ENCODE data around the gene TNFAIP8.
"Not testable (repeated sequence)": the region's sequence is repeated elsewhere in the genome, so short reads cannot be mapped to it uniquely, and the experiment has no call there.

TNFAIP8 gene

GRCh38 chr5:119418606-119419100, 62.8 kb downstream of the TNFAIP8 start:
- DNase-seq (ENCODE audit: low read depth, low spot score): no peak

DNA sequence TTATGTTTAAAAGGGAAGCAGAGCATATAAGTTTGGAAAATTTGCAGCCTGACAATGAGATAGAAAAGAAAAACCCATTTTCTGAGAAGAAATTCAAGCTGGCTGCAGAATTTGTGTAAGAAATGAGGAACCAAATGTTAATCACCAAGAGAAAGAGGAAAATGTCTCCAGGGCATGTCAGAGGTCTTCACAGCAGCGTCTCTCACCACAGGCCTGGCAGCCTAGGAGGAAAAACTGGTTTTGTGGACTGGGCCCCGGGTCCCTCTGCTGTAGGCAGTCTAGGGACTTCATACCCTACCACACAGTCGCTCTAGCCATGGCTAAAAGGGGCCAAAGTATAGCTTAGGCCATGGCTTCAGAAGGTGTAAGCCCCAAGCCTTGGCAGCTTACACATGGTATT, 64.3 kb downstream of the TNFAIP8 start:
- DNase-seq (ENCODE audit: low read depth, low spot score): no peak

GRCh38 chr5:119426057-119426456, 70.2 kb downstream of the TNFAIP8 start:
- DNase-seq (ENCODE audit: low read depth, low spot score): no peak

- no peak for DNase-seq (ENCODE audit: low read depth, low spot score)
Observed at GRCh38 chr5:119427060-119427459, 71.2 kb downstream of the TNFAIP8 start.

- DNase-seq (ENCODE audit: low read depth, low spot score): not testable (repeated sequence)
Observed at GRCh38 chr5:119427596-119427995, 71.8 kb downstream of the TNFAIP8 start.

GRCh38 chr5:119428166-119428565, 72.3 kb downstream of the TNFAIP8 start:
- not testable (repeated sequence) for DNase-seq (ENCODE audit: low read depth, low spot score)

- not testable (repeated sequence) for DNase-seq (ENCODE audit: low read depth, low spot score)
Observed at GRCh38 chr5:119428574-119428973, 72.8 kb downstream of the TNFAIP8 start.

GRCh38 chr5:119432674-119433237, 76.9 kb downstream of the TNFAIP8 start:
- DNase-seq (ENCODE audit: low read depth, low spot score): not testable (repeated sequence)

- peak; percentile 42 for DNase-seq (ENCODE audit: low read depth, low spot score)
Observed at GRCh38 chr5:119435436-119436132, 79.8 kb downstream of the TNFAIP8 start.

DNA sequence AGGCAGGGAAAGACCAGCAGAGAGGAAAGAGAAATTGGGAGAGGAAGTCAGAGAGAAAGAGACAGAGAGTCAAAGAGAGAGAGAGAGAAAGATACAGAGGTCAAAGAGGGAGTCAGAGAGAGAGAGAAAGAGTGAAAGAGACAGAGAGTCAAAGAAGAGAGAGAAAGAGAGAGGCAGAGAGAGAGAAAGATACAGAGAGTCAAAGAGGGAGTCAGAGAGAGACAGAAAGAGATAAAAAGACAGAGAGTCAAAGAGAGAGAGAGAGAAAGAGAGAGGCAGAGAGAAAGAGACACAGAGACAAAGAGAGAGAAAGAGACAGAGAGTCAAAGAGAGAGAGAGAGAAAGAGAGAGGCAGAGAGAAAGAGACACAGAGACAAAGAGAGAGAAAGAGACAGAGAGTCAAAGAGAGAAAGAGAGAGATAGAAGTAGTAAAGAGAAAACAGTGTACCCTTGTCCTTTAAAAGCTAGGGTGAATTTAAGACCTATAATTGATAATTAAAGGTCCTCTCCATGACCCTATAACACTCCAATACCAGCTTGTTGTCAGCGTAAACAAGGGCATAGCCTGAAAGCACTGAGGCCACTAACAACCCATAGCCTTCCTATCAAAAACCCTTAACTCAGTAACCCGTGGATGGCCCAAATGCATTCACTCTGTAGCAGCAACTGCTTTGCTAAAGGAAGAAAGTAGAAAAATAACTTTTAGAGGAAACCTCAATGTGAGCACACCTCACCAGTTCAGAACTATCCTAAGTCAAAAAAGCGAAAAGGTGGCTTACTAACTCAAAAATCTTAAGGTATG, 82.2 kb downstream of the TNFAIP8 start:
- not testable (repeated sequence) for DNase-seq (ENCODE audit: low read depth, low spot score)

DNA sequence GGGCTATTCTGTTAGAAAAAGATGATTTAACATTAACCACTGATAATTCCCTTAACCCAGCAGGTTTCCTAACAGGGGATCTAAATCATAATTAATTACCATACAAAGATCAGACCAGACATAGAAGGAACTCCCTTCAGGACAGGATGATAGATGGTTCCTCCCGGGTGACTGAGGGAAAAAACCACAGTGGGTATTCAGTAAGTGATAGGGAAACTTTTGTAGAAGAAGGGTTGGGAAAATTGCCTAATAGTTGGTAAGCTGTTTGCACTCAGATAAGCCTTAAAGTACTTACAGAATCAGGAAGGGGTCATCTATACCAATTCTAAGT, 82.7 kb downstream of the TNFAIP8 start:
- DNase-seq (ENCODE audit: low read depth, low spot score): not testable (repeated sequence)

DNA sequence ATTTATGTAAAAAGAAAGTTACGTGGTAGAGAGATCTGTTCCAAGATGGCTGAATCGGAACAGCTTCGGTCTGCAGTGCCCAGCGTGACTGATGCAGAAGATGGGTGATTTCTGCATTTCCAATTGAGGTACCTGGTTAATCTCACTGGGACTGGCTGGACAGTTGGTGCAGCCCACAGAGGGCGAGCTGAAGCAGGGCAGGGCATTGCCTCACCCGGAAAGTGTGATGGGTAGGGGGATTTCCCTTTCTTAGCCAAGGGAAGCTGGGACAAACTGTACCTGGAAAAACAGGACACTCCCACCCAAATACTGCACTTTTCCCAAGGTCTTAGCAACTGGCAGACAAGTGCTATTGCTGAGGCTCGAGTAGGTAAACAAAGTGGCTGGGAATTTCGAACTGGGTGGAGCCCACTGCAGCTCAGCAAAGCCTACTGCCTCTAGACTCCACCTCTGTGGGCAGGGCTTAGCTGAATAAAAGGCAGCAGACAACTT, 83.4 kb downstream of the TNFAIP8 start:
- no peak for DNase-seq (ENCODE audit: low read depth, low spot score)

DNA sequence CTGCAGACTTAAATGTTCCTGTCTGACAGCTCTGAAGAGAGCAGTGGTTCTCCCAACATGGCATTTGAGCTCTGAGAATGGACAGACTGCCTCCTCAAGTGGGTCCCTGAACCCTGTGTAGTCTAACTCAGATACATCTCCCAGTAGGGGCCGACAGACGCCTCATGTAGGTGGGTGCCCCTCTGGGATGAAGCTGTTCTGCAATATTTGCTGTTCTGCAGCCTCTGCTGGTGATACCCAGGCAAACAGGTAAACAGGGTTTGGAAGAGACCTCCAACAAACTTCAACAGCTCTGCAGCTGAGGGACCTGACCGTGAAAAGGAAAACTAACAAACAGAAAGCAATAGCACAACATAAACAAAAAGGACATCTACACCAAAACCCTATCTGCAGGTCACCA, 83.8 kb downstream of the TNFAIP8 start:
- DNase-seq (ENCODE audit: low read depth, low spot score): not testable (repeated sequence)

DNA sequence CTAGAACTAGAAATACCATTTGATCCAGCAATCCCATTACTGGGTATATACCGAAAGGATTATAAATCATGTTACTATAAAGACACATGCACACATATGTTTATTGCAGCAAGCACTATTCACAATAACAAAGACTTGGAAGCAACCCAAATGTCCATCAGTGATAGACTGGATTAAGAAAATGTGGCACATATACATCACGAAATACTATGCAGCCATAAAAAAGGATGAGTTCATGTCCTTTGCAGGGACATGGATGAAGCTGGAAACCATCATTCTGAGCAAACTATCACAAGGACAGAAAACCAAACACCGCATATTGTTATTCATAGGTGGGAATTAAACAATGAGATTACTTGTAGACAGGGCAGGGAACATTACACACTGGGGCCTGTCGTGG, 88.8 kb downstream of the TNFAIP8 start:
- not testable (repeated sequence) for DNase-seq (ENCODE audit: low read depth, low spot score)

DNA sequence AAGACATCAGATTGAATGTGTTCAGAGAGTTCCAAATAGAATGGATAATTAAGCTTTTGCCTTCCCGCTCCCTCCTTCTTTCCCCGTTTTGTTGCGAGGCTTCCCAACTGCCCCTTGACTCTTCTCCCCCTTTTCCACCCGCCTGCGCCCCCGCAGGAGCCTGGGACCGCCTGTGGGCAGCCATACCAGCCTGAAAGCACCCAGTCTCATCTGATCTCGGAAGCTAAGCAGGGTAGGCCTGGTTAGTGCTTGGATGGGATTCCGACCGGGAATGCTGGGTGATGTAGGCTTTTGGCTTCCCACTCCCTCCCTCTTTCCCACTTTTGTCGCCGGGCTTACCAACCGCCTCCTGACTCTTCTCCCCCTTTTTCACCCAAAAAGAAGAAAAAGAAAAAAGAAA, 89.7 kb downstream of the TNFAIP8 start:
- peak; percentile 38 for DNase-seq (ENCODE audit: low read depth, low spot score)

Data from iPS DF 19.7 (cell line).